ENCODE results near the gene ATG16L1.

DNA sequence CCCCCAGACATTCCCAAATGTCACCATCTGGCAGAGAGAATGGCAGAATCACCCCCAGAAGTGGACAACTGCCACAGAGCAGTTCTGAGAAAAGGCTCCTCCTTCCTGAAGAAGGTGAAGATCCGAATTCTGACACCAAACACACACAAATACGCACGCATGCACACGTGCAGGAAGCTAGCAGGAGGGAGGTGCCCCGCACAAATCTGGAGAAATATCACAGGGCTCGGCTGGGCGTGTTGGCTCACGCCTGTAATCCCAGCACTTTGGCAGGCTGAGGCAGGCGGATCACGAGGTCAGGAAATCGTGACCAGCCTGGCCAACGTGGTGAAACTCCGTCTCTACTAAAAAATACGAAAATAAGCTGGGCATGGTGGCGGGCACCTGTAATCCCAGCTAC lies 38.5 kb upstream of the ATG16L1 start:
- TF ChIP-seq, protein P1, sequence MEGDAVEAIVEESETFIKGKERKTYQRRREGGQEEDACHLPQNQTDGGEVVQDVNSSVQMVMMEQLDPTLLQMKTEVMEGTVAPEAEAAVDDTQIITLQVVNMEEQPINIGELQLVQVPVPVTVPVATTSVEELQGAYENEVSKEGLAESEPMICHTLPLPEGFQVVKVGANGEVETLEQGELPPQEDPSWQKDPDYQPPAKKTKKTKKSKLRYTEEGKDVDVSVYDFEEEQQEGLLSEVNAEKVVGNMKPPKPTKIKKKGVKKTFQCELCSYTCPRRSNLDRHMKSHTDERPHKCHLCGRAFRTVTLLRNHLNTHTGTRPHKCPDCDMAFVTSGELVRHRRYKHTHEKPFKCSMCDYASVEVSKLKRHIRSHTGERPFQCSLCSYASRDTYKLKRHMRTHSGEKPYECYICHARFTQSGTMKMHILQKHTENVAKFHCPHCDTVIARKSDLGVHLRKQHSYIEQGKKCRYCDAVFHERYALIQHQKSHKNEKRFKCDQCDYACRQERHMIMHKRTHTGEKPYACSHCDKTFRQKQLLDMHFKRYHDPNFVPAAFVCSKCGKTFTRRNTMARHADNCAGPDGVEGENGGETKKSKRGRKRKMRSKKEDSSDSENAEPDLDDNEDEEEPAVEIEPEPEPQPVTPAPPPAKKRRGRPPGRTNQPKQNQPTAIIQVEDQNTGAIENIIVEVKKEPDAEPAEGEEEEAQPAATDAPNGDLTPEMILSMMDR (conservative IDR thresholded peaks at IDR 0.05; ENCODE audit: low read depth in 2 of 2) = no peak
- TF ChIP-seq CREB1 (CRISPR knock-in tag; IDR thresholded peaks at IDR 0.05; ENCODE audit: low read depth) = no peak
- TF ChIP-seq POLR2AphosphoS5 (IDR thresholded peaks at IDR 0.05; ENCODE audit: low read depth) = no peak
- TF ChIP-seq EZH2 (IDR thresholded peaks at IDR 0.05; ENCODE audit: low read depth, unreplicated experiment) = no peak
- no peak for TF ChIP-seq EZH2phosphoT487 (IDR thresholded peaks at IDR 0.05; ENCODE audit: unreplicated experiment)
- TF ChIP-seq JUNB (IDR thresholded peaks at IDR 0.05; ENCODE audit: unreplicated experiment) = no peak
- TF ChIP-seq, protein P2, sequence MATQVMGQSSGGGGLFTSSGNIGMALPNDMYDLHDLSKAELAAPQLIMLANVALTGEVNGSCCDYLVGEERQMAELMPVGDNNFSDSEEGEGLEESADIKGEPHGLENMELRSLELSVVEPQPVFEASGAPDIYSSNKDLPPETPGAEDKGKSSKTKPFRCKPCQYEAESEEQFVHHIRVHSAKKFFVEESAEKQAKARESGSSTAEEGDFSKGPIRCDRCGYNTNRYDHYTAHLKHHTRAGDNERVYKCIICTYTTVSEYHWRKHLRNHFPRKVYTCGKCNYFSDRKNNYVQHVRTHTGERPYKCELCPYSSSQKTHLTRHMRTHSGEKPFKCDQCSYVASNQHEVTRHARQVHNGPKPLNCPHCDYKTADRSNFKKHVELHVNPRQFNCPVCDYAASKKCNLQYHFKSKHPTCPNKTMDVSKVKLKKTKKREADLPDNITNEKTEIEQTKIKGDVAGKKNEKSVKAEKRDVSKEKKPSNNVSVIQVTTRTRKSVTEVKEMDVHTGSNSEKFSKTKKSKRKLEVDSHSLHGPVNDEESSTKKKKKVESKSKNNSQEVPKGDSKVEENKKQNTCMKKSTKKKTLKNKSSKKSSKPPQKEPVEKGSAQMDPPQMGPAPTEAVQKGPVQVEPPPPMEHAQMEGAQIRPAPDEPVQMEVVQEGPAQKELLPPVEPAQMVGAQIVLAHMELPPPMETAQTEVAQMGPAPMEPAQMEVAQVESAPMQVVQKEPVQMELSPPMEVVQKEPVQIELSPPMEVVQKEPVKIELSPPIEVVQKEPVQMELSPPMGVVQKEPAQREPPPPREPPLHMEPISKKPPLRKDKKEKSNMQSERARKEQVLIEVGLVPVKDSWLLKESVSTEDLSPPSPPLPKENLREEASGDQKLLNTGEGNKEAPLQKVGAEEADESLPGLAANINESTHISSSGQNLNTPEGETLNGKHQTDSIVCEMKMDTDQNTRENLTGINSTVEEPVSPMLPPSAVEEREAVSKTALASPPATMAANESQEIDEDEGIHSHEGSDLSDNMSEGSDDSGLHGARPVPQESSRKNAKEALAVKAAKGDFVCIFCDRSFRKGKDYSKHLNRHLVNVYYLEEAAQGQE (IDR thresholded peaks at IDR 0.05; ENCODE audit: unreplicated experiment) = no peak
- no peak for TF ChIP-seq ZNF331 (CRISPR knock-in tag; IDR thresholded peaks at IDR 0.05; ENCODE audit: low read depth)
- TF ChIP-seq, protein P3, sequence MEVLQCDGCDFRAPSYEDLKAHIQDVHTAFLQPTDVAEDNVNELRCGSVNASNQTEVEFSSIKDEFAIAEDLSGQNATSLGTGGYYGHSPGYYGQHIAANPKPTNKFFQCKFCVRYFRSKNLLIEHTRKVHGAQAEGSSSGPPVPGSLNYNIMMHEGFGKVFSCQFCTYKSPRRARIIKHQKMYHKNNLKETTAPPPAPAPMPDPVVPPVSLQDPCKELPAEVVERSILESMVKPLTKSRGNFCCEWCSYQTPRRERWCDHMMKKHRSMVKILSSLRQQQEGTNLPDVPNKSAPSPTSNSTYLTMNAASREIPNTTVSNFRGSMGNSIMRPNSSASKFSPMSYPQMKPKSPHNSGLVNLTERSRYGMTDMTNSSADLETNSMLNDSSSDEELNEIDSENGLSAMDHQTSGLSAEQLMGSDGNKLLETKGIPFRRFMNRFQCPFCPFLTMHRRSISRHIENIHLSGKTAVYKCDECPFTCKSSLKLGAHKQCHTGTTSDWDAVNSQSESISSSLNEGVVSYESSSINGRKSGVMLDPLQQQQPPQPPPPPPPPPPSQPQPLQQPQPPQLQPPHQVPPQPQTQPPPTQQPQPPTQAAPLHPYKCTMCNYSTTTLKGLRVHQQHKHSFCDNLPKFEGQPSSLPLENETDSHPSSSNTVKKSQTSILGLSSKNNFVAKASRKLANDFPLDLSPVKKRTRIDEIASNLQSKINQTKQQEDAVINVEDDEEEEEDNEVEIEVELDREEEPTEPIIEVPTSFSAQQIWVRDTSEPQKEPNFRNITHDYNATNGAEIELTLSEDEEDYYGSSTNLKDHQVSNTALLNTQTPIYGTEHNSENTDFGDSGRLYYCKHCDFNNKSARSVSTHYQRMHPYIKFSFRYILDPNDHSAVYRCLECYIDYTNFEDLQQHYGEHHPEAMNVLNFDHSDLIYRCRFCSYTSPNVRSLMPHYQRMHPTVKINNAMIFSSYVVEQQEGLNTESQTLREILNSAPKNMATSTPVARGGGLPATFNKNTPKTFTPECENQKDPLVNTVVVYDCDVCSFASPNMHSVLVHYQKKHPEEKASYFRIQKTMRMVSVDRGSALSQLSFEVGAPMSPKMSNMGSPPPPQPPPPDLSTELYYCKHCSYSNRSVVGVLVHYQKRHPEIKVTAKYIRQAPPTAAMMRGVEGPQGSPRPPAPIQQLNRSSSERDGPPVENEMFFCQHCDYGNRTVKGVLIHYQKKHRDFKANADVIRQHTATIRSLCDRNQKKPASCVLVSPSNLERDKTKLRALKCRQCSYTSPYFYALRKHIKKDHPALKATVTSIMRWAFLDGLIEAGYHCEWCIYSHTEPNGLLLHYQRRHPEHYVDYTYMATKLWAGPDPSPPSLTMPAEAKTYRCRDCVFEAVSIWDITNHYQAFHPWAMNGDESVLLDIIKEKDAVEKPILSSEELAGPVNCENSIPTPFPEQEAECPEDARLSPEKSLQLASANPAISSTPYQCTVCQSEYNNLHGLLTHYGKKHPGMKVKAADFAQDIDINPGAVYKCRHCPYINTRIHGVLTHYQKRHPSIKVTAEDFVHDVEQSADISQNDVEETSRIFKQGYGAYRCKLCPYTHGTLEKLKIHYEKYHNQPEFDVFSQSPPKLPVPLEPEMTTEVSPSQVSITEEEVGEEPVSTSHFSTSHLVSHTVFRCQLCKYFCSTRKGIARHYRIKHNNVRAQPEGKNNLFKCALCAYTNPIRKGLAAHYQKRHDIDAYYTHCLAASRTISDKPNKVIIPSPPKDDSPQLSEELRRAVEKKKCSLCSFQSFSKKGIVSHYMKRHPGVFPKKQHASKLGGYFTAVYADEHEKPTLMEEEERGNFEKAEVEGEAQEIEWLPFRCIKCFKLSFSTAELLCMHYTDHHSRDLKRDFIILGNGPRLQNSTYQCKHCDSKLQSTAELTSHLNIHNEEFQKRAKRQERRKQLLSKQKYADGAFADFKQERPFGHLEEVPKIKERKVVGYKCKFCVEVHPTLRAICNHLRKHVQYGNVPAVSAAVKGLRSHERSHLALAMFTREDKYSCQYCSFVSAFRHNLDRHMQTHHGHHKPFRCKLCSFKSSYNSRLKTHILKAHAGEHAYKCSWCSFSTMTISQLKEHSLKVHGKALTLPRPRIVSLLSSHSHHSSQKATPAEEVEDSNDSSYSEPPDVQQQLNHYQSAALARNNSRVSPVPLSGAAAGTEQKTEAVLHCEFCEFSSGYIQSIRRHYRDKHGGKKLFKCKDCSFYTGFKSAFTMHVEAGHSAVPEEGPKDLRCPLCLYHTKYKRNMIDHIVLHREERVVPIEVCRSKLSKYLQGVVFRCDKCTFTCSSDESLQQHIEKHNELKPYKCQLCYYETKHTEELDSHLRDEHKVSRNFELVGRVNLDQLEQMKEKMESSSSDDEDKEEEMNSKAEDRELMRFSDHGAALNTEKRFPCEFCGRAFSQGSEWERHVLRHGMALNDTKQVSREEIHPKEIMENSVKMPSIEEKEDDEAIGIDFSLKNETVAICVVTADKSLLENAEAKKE (CRISPR knock-in tag; IDR thresholded peaks at IDR 0.05) = no peak
